ENCODE measurements around the gene ARID5A.

- TF ChIP-seq, protein P1, sequence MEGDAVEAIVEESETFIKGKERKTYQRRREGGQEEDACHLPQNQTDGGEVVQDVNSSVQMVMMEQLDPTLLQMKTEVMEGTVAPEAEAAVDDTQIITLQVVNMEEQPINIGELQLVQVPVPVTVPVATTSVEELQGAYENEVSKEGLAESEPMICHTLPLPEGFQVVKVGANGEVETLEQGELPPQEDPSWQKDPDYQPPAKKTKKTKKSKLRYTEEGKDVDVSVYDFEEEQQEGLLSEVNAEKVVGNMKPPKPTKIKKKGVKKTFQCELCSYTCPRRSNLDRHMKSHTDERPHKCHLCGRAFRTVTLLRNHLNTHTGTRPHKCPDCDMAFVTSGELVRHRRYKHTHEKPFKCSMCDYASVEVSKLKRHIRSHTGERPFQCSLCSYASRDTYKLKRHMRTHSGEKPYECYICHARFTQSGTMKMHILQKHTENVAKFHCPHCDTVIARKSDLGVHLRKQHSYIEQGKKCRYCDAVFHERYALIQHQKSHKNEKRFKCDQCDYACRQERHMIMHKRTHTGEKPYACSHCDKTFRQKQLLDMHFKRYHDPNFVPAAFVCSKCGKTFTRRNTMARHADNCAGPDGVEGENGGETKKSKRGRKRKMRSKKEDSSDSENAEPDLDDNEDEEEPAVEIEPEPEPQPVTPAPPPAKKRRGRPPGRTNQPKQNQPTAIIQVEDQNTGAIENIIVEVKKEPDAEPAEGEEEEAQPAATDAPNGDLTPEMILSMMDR (IDR thresholded peaks at IDR 0.05) = no peak
- TF ChIP-seq POLR2A (IDR thresholded peaks at IDR 0.05) = no peak
Observed at GRCh38 chr2:96587843-96588242, 51.3 kb downstream of the ARID5A start.
